ENCODE results near the gene SAFB.

Gene SAFB

DNA sequence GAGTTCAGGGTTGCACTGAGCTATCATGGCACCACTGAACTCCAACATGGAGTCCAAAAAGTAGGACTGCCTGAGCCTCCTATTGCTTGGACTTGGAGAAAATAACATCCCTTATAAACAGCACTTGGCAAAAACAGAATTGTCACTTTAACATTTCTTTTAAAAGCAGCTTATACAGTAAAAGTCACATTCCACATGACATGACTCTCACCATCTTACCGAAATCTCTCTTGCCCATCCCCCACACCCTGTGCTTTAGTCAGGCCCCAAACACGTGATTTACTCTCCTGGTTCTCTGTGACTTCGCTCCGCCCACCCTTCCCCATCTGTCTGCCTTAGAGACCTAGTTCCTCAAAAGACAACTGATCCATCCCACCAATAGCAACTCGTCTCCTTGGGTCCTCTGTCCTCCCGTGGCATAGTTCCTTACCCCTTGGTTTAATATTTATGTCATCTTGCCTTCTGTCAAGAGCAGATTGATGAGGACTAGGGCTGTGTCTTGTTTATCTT lies 4.6 kb downstream of the SAFB start:
- Histone ChIP-seq H3K9me3 (ENCODE audit: control insufficient read depth, insufficient read depth, low read length) (no peaks in the 10 kb centered on the region), H3K4me1 (ENCODE audit: insufficient read depth, low read length) (peaks cover 23% of the 10 kb centered on the region), H3K36me3 (ENCODE audit: insufficient read depth, low read length) (peaks cover 27% of the 10 kb centered on the region)

DNA sequence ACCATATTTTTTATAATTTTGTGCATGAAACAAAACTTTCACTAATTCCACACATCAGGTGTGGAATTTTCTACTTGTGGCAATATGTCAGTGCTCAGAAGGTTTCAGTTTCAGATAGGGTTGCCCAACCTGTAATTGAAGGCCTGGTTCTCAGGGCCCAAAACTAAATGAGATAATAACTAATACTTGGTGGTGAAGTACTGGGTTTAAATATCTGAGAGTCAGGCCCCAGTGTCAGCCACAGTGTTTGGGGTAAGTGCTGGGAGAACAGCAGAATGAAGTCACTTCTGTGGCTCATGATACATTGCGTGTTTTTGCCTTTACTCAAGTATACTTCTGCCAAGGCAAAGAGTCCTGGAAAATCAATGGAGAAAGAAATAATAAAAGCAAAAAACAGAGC lies 5.6 kb downstream of the SAFB start:
- Histone ChIP-seq H3K9me3 (ENCODE audit: control insufficient read depth, insufficient read depth, low read length) (no peaks in the 10 kb centered on the region), H3K36me3 (ENCODE audit: insufficient read depth, low read length) (peaks cover 27% of the 10 kb centered on the region), H3K9ac (ENCODE audit: low read depth, low read length) (no peak overlapping the region), H3K4me1 (ENCODE audit: insufficient read depth, low read length) (peaks cover 23% of the 10 kb centered on the region)

More for the DNA sequence above, 4.6 kb downstream of the SAFB start:
- H3K9ac ChIP-seq (ENCODE audit: low read depth, low read length), result no peak overlapping the region

DNA sequence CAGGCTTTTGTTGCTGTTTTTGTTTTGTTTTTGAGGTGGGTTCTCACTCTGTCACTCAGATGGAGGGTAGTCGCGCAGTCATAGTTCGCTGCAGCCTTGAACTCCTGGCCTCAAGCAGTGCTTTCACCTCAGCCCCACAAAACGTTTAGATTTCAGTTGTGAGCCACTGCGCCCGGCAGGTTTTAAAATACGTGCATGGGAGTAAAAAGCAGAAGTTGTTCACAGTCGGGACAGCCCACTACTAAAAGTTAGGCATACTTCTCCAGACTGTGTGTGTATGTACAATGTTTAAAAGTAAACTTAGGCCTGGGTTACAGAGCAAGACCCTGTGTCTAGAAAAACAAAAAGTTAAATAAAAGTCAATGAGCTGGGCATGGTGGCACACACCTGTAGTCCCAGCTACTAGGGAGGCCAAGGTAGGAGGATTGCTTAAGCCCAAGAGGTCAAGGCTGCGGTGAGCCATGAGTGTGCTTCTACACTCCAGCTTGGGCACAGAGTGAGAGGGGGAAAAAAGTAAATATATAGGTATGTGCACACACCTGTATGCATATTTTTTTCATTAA lies 6.1 kb downstream of the SAFB start:
- Histone ChIP-seq H3K9ac (ENCODE audit: low read depth, low read length) (no peak overlapping the region), H3K4me1 (ENCODE audit: insufficient read depth, low read length) (peaks cover 23% of the 10 kb centered on the region), H3K36me3 (ENCODE audit: insufficient read depth, low read length) (peaks cover 27% of the 10 kb centered on the region), H3K9me3 (ENCODE audit: control insufficient read depth, insufficient read depth, low read length) (no peaks in the 10 kb centered on the region)

DNA sequence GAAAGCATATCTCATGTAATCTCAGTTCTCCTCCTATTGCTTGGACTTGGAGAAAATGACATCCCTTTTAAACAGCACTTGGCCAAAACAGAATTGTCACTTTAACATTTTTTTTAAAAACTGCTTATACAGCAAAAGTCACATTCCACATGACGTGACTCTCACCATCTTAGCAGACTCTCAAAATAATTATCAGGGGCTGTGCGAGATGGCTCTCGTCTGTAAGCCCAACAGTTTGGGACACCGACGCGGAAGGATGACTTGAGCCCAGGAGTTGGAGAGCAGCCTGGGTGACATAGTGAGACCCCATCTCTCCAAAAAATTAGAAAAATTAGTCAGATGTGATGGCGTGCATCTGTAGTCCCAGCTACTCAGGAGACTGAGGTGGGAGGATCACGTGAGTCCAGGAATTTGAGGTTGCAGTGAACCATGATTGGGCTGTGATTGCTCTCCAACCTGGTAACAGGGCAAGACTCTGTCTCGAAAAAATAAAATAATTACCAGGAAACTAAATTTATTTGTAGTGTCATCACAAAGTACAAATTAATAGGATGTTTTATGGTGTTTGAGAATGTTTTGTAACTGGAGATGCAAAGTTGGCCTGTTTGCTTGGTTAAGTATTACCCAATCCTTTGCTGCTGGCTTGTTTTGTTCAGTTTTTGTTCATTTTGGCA lies 8.8 kb downstream of the SAFB start:
- no peak overlapping the region for H3K9ac ChIP-seq (ENCODE audit: low read depth, low read length)
- H3K9me3 ChIP-seq (ENCODE audit: control insufficient read depth, insufficient read depth, low read length), result no peaks in the 10 kb centered on the region
- H3K4me1 ChIP-seq (ENCODE audit: insufficient read depth, low read length), result peaks cover 8% of the 10 kb centered on the region
- peaks cover 11% of the 10 kb centered on the region for H3K36me3 ChIP-seq (ENCODE audit: insufficient read depth, low read length)

DNA sequence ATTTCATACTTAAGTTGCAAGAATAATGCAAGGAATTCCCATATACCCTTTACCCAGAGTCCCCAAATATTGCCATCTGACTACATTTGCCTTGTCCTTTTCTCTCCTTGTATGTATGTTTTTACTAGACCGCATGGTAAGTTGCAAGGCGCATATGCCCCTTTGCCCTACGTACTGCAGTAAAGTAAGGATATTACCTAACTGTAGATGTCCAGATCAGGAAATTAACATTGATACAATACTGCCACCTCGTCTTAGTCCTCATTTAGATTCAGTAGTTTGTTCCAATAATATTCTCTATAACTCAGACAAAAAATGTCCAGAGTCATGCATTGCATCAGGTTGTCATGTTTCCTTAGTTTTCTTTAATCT lies 9.3 kb downstream of the SAFB start:
- H3K36me3 ChIP-seq (ENCODE audit: insufficient read depth, low read length), result peaks cover 7% of the 10 kb centered on the region
- H3K4me1 ChIP-seq (ENCODE audit: insufficient read depth, low read length), result peaks cover 5% of the 10 kb centered on the region
- H3K9ac ChIP-seq (ENCODE audit: low read depth, low read length), result no peak overlapping the region
- H3K9me3 ChIP-seq (ENCODE audit: control insufficient read depth, insufficient read depth, low read length), result no peaks in the 10 kb centered on the region

DNA sequence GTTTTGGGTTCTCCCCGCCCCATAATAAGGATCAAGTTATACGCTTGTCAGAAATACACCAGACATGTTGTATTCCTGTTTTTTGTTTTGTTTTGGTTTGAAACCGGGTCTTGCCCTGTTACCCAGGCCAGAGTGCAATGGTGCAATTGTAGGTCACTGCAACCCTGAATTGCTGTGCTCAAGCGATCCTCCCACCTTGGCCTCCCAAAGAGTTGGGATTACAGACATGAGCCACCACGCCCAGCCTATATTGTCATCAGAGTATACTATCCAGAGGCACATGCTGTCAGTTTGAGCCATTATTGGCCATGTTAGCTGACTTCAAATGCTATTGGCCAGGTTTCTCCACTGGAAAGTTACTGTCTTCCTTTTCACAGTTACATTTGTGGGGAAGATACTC lies 9.8 kb downstream of the SAFB start:
- Histone ChIP-seq H3K9ac (ENCODE audit: low read depth, low read length) (no peak overlapping the region), H3K36me3 (ENCODE audit: insufficient read depth, low read length) (peaks cover 2% of the 10 kb centered on the region), H3K4me1 (ENCODE audit: insufficient read depth, low read length) (peaks cover under 1% of the 10 kb centered on the region; the same call in 1 of the 2 replicates), H3K9me3 (ENCODE audit: control insufficient read depth, insufficient read depth, low read length) (no peaks in the 10 kb centered on the region)

DNA sequence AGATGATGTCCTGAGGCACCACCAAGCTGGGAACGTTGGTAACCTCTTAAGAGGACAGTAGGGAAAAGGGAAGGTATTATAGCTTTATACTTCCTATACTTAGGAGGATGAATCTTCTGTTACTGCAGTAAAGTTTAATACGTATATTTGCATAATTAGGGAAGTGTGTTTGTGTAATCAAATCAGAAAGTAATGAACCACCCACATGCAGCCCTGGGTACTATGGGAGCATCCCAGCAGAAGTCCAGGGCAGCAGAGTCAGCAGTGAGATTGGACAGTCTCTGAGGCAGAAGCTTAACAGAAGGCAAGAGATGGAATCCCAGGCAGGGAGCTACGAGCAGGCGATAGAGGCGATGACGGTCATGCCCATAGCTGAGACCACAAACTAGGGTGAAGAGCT lies 12.5 kb downstream of the SAFB start:
- Histone ChIP-seq H3K9ac (ENCODE audit: low read depth, low read length) (no peak overlapping the region), H3K36me3 (ENCODE audit: insufficient read depth, low read length) (no peaks in the 10 kb centered on the region; the same call in 1 of the 2 replicates), H3K4me1 (ENCODE audit: insufficient read depth, low read length) (no peaks in the 10 kb centered on the region), H3K9me3 (ENCODE audit: control insufficient read depth, insufficient read depth, low read length) (no peaks in the 10 kb centered on the region)

DNA sequence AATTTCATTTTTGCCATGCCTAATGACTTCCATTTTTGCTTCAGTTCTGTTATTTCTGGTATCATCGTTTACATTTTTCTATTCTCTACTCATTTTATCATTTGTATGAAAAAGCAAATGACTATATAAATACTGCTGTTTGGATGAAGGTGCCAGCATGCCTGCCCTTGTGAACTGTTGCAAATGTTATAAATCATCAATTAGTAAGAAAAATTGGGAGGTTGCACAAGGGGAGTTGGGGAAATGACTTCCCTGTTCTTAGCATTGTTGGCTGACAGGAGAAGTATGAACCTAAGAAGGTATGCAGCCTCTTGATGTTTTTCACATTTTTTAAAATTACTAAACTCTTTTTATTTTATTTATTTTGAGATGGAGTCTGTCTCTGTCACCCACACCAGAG lies 15.1 kb downstream of the SAFB start:
- no peaks in the 10 kb centered on the region for H3K9me3 ChIP-seq (ENCODE audit: control insufficient read depth, insufficient read depth, low read length)
- H3K36me3 ChIP-seq (ENCODE audit: insufficient read depth, low read length), result peaks cover 9% of the 10 kb centered on the region
- H3K4me1 ChIP-seq (ENCODE audit: insufficient read depth, low read length), result no peaks in the 10 kb centered on the region
- no peak overlapping the region for H3K9ac ChIP-seq (ENCODE audit: low read depth, low read length)

DNA sequence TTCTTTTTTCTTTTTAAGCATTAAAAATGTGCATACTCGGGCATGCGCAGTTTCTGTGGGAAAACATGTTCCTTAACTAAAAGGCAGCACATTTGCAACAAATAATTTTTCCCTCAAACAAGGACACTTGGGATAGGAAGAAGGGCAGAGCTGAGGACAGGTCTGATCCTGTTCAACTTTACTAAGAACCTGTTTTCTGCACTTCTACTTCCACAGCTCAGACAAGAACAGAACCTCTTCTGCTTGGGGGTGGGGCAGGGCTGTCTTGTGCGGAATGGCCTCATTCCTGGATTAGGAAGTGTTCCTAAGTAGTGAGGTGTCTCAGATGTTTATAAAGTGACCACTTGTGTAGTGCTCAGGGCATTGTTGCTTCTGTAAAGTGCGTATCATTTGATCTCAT lies 18.3 kb downstream of the SAFB start:
- no peak overlapping the region for H3K9ac ChIP-seq (ENCODE audit: low read depth, low read length)
- H3K9me3 ChIP-seq (ENCODE audit: control insufficient read depth, insufficient read depth, low read length), result no peaks in the 10 kb centered on the region
- H3K4me1 ChIP-seq (ENCODE audit: insufficient read depth, low read length), result no peaks in the 10 kb centered on the region
- peaks cover 19% of the 10 kb centered on the region for H3K36me3 ChIP-seq (ENCODE audit: insufficient read depth, low read length)

DNA sequence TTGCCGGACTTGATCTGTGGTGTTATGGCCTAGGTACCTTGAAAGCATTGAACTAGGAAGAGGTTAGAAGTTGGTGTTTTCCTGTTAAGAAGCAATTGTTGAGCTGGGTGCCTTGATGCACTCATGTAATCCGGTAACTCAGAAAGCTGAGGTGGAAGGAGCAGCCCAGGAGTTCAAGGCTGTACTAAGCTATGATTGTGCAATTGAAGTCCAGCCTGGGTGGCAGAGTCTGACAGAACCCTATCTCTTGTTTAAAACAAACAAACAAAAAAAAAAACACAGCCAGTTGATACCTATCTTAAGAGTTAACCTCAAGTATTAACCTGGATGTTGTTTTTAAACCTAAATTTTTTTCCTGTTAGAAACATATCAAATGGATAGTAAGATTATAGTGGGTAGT lies 19.3 kb downstream of the SAFB start:
- Histone ChIP-seq H3K36me3 (ENCODE audit: insufficient read depth, low read length) (peaks cover 26% of the 10 kb centered on the region), H3K9me3 (ENCODE audit: control insufficient read depth, insufficient read depth, low read length) (no peaks in the 10 kb centered on the region), H3K9ac (ENCODE audit: low read depth, low read length) (no peak overlapping the region), H3K4me1 (ENCODE audit: insufficient read depth, low read length) (no peaks in the 10 kb centered on the region)

DNA sequence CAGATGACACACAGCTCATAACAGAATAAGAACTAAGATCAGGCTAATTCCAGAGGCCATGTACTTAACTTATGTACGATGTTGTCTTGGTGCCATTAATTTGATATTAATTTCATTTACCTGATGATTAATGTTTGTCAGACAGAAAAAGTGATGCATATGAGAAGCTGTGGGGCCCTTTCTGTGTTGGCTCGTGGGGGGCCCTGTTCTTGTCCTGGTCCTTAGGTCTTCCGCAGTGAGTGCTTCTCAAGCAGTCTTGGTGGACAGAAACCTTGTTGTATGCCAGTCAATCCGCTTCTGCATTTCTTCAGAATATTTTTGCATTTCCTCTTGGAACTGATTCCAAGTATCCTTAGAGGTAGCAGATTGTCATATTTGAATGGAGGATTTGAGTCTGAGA lies 20.2 kb downstream of the SAFB start:
- H3K9me3 ChIP-seq (ENCODE audit: control insufficient read depth, insufficient read depth, low read length), result no peaks in the 10 kb centered on the region
- H3K4me1 ChIP-seq (ENCODE audit: insufficient read depth, low read length), result no peaks in the 10 kb centered on the region
- H3K9ac ChIP-seq (ENCODE audit: low read depth, low read length), result no peak overlapping the region
- H3K36me3 ChIP-seq (ENCODE audit: insufficient read depth, low read length), result peaks cover 31% of the 10 kb centered on the region

DNA sequence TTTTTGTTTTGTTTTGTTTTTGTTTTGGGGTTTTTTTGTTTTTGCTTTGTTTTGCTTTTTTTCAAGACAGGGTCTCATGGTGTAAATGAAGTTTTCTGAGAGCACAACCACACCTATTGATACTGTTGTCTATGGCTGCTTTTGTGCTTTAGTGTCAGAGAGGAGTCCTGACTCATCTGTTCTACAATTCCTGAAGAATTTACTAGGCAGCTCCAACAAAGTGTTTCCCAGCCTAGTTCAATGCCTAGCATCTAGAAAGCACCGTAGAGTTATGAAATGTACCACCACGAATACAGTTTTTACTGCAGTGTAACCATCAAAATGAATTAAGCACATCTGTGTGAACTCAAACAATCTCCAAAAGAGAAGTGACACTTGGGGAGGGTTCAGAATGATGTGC lies 21.2 kb downstream of the SAFB start:
- H3K4me1 ChIP-seq (ENCODE audit: insufficient read depth, low read length), result no peaks in the 10 kb centered on the region
- H3K9ac ChIP-seq (ENCODE audit: low read depth, low read length), result no peak overlapping the region
- H3K36me3 ChIP-seq (ENCODE audit: insufficient read depth, low read length), result peaks cover 36% of the 10 kb centered on the region

DNA sequence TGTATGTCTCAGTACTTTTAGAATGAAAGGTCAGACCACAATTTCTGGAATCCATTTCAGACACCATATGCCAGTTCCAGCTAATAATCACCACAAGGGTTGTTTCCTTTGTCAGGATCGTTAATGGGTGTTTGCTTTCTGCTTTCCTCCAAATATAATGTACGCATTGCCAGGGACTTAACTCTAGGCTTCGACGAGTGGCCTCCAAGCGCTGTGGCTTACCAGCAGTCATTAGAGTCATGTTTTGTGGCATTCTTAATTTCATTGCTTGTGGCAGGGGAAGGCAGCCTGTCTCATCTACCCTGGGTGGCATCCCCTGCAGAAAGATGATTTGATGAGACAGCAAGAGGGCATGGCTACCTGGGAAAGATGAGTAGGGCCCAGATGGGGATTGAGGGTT lies 22.5 kb downstream of the SAFB start:
- H3K36me3 ChIP-seq (ENCODE audit: insufficient read depth, low read length), result peaks cover 43% of the 10 kb centered on the region
- H3K9ac ChIP-seq (ENCODE audit: low read depth, low read length), result no peak overlapping the region
- no peaks in the 10 kb centered on the region for H3K4me1 ChIP-seq (ENCODE audit: insufficient read depth, low read length)
- no peaks in the 10 kb centered on the region for H3K9me3 ChIP-seq (ENCODE audit: control insufficient read depth, insufficient read depth, low read length)

More for the DNA sequence above, 21.2 kb downstream of the SAFB start:
- no peaks in the 10 kb centered on the region for H3K9me3 ChIP-seq (ENCODE audit: control insufficient read depth, insufficient read depth, low read length)

DNA sequence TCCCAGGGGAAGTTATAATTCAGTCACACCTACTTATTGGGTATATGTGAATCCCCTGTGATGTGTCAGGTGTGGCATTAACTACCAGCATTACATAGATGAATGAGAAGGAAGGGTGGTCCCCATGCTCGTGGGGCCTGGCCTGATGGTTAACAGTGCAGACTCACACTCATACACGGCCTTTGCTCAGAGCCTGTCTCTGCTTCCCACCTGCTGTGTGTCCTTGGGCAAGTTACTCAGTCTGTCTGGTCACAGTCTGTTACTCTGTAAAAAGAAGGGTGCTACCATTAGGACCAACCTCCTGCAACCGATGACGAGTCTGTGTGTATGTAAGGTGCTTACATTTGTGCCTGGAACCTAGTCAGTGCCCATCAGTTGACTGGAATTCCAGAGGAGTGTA lies 23.8 kb downstream of the SAFB start:
- no peak overlapping the region for H3K9ac ChIP-seq (ENCODE audit: low read depth, low read length)
- H3K9me3 ChIP-seq (ENCODE audit: control insufficient read depth, insufficient read depth, low read length), result no peaks in the 10 kb centered on the region
- peaks cover 46% of the 10 kb centered on the region for H3K36me3 ChIP-seq (ENCODE audit: insufficient read depth, low read length)
- no peaks in the 10 kb centered on the region for H3K4me1 ChIP-seq (ENCODE audit: insufficient read depth, low read length)

DNA sequence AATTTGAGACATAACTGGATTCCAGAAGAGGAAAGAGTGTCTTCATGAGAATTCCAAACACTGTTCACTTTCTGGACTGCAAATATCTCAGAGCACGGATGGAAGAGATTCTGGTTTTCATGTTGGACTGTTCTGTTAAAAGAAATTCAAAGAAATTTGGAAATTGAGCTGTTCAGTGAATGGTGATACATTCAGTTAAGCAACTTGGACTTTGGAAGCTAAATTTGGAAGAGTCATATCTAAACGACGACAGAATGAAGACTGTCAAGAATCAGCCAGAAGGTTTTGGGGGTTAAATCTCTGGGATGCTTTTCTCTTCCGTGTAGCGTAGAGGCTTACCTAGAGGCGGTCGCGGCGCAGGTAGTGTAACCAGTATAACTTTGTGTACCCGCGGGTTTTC lies 25.6 kb downstream of the SAFB start:
- no peaks in the 10 kb centered on the region for H3K4me1 ChIP-seq (ENCODE audit: insufficient read depth, low read length)

More for the DNA sequence above, 25.6 kb downstream of the SAFB start:
- no peak overlapping the region for H3K9ac ChIP-seq (ENCODE audit: low read depth, low read length)
- H3K36me3 ChIP-seq (ENCODE audit: insufficient read depth, low read length), result peaks cover 57% of the 10 kb centered on the region
- H3K9me3 ChIP-seq (ENCODE audit: control insufficient read depth, insufficient read depth, low read length), result no peaks in the 10 kb centered on the region
